ENCODE results near the gene STC2. TPM values are rescaled to one million over a fixed set of nuclear protein-coding genes. Genes with fewer than 3 reads are reported as not detected.

The STC2 gene
- total and polyA plus RNA-seq, 7 donors: 2.1 to 25.7 (median 9.2) TPM

DNA sequence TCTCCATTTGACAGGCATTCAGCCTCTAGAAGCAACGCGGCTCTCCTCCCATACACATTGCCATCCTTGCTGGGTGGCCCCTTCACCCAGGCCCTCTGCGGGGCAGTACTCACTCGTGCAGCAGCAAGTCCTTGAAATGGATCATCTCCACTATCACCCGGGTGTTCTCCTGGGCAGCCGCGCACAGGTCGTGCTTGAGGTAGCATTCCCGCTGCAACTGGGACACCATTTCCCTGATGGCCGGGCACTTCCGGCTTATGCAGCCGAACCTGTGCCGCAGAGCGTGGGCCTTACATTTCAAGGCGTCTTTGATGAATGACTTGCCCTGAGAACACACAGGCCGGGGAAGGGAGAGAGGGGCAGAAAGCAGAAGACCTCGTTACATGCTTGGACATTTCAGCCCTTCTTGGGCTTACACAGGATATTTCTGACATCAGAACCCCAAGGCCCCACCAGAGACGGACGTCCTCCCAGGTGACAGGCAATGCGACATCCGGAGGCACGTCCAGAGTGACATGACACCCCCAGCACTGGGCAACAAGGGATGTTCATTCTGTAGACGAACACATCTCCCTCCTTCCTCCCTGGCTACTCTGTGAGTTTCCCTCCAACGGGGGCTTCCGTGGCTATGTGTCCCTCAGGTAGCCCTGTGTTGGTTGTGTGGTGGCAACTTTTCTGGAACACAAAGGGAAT is 5.0 kb downstream of the STC2 start:
- Histone ChIP-seq H3K27ac (no peak overlapping the region), H3K27me3 (ENCODE audit: insufficient read depth in 3 of 3, low read length in 2 of 3) (peaks cover 0 to 18% (median 0%) of the 10 kb centered on the region in 3 donors), H3K4me3 (no peak overlapping the region), H3K36me3 (ENCODE audit: insufficient read depth in 1 of 2, low read depth in 1 of 2) (peaks cover 8 to 51% of the 10 kb centered on the region in 2 donors), H3K4me1 (peaks cover 20% of the 10 kb centered on the region), H3K9me3 (no peaks in the 10 kb centered on the region)
- no peak for ATAC-seq
- DNase-seq: no peak
- TF ChIP-seq, protein P1, sequence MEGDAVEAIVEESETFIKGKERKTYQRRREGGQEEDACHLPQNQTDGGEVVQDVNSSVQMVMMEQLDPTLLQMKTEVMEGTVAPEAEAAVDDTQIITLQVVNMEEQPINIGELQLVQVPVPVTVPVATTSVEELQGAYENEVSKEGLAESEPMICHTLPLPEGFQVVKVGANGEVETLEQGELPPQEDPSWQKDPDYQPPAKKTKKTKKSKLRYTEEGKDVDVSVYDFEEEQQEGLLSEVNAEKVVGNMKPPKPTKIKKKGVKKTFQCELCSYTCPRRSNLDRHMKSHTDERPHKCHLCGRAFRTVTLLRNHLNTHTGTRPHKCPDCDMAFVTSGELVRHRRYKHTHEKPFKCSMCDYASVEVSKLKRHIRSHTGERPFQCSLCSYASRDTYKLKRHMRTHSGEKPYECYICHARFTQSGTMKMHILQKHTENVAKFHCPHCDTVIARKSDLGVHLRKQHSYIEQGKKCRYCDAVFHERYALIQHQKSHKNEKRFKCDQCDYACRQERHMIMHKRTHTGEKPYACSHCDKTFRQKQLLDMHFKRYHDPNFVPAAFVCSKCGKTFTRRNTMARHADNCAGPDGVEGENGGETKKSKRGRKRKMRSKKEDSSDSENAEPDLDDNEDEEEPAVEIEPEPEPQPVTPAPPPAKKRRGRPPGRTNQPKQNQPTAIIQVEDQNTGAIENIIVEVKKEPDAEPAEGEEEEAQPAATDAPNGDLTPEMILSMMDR (IDR thresholded peaks at IDR 0.05): no peak
- 83 to 87% (median 84%) methylated on average over 25 of the region's 25 CpGs for WGBS, 3 donors
- intact Hi-C loops (cut with DNase I): no loop called here

- no peaks in the 10 kb centered on the region for H3K9me3 ChIP-seq
- DNase-seq: no peak
- peaks cover 8 to 61% of the 10 kb centered on the region in 2 donors for H3K36me3 ChIP-seq (ENCODE audit: insufficient read depth in 1 of 2, low read depth in 1 of 2)
- H3K27ac ChIP-seq: no peak overlapping the region
- no peak for ATAC-seq
- 76 to 91% (median 85%) methylated on average over 5 of the region's 5 CpGs for WGBS, 3 donors
- no peak overlapping the region for H3K4me3 ChIP-seq
- TF ChIP-seq, protein P1 (IDR thresholded peaks at IDR 0.05): no peak
- peaks cover 7% of the 10 kb centered on the region for H3K4me1 ChIP-seq
- intact Hi-C loops (cut with DNase I): no loop called here
- H3K27me3 ChIP-seq (ENCODE audit: insufficient read depth in 3 of 3, low read length in 2 of 3): peaks cover 0 to 12% (median 0%) of the 10 kb centered on the region in 3 donors
Measured at GRCh38 chr5:173321886-173322285, 6.3 kb downstream of the STC2 start.

DNA sequence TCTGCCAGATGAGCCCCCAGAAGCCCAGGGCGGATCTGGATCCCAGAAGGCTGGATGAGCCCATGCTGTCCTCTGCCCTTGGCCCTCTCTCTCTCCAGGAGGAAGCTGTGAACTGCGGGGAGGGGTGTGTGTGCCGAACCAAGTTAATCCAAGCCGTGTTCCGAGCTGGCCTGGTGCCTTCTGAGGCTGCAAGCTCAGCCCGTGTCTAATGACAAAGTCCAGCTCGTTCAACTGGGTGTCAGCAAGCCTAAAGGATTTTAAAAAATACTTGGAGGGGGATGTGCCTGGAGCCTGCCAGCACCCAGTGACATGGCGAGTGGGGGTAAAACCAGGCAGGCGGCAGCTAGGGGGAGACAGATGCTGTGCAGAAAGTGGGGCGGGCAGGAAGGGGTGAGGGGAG is 8.0 kb downstream of the STC2 start:
- no peak overlapping the region for H3K27ac ChIP-seq
- H3K27me3 ChIP-seq (ENCODE audit: insufficient read depth in 3 of 3, low read length in 2 of 3): no peaks in the 10 kb centered on the region
- H3K4me1 ChIP-seq: peaks cover 11% of the 10 kb centered on the region
- intact Hi-C loops (cut with DNase I): no loop called here
- ATAC-seq: peak in 3 of 4 donors; percentile 33 to 54 (median 38)
- H3K9me3 ChIP-seq: no peaks in the 10 kb centered on the region
- H3K4me3 ChIP-seq: no peak overlapping the region
- DNase-seq: peak; percentile 45 to 75
- H3K36me3 ChIP-seq (ENCODE audit: insufficient read depth in 1 of 2, low read depth in 1 of 2): peaks cover 8 to 57% of the 10 kb centered on the region in 2 donors
- WGBS, 3 donors: 34 to 49% (median 36%) methylated on average over 10 of the region's 10 CpGs
- TF ChIP-seq, protein P1 (IDR thresholded peaks at IDR 0.05): no peak

GRCh38 chr5:173319646-173320045 is 8.6 kb downstream of the STC2 start:
- TF ChIP-seq, protein P1 (IDR thresholded peaks at IDR 0.05): no peak
- Histone ChIP-seq H3K27me3 (ENCODE audit: insufficient read depth in 3 of 3, low read length in 2 of 3) (no peaks in the 10 kb centered on the region), H3K4me3 (no peak overlapping the region), H3K4me1 (peaks cover 11% of the 10 kb centered on the region), H3K36me3 (ENCODE audit: insufficient read depth in 1 of 2, low read depth in 1 of 2) (peaks cover 8 to 54% of the 10 kb centered on the region in 2 donors), H3K27ac (no peak overlapping the region), H3K9me3 (no peaks in the 10 kb centered on the region)
- DNase-seq (no peak), ATAC-seq (peak in 1 of 4 donors; percentile 20)
- intact Hi-C loops (cut with DNase I): loop anchor here in 1 of 2 donors (10.0 kb wide), 1 partner anchor 1005 kb away; no protein-coding TSS in a partner anchor
- 58 to 64% (median 59%) methylated on average over 5 of the region's 5 CpGs for WGBS, 3 donors
